Tibial nerve (tissue), 4 donors: ENCODE results near the gene TAF8.

ENCODE experiments used
- CTCF ChIP-seq, 5 experiments: fragments of 200-600 bp in 3 of 5; fragments of 450-650 bp in 2 of 5; sonication (generic) in 3 of 5; IDR thresholded peaks; one replicate each; pipeline ENCODE4 v1.5.1; 2016 to 2019; ENCODE audit warnings: antibody characterized with exemption in 5 of 5, mild to moderate bottlenecking in 3 of 5, moderate library complexity in 2 of 5
- EP300 ChIP-seq, 2 donors: sonication (generic); formaldehyde crosslinking; IDR thresholded peaks; one replicate each; pipeline ENCODE4 v1.6.1; 2017; ENCODE audit warnings: antibody characterized with exemption in 2 of 2, mild to moderate bottlenecking in 1 of 2
- POLR2A ChIP-seq, 2 donors: fragments of 450-650 bp; IDR thresholded peaks; one replicate each; pipeline ENCODE4 v1.6.1; 2017; ENCODE audit warnings: antibody characterized with exemption in 2 of 2, mild to moderate bottlenecking in 2 of 2, moderate library complexity in 2 of 2

- TF ChIP-seq POLR2A (IDR thresholded peaks at IDR 0.05) (no peak), CTCF (IDR thresholded peaks at IDR 0.05) (no peak), EP300 (IDR thresholded peaks at IDR 0.05) (no peak)
These were observed 12.2 kb upstream of the TAF8 start for GRCh38 chr6:42038163-42038562.
